ENCODE results near the gene AFG1L.

GRCh38 chr6:108524528-108525248 lies 229.8 kb downstream of the AFG1L start:
- TF ChIP-seq SMC3 (IDR thresholded peaks at IDR 0.05; ENCODE audit: low read depth, low read length) (no peak), TAF1 (IDR thresholded peaks at IDR 0.05; ENCODE audit: borderline replicate concordance, low read depth, low read length) (no peak), POLR2AphosphoS5 (IDR thresholded peaks at IDR 0.05; ENCODE audit: low read depth, low read length) (no peak), JUND (IDR thresholded peaks at IDR 0.05) (no peak), MAX (IDR thresholded peaks at IDR 0.05; ENCODE audit: low read depth) (no peak), EZH2phosphoT487 (IDR thresholded peaks at IDR 0.05; ENCODE audit: borderline replicate concordance, low read depth) (no peak), ELF1 (IDR thresholded peaks at IDR 0.05) (no peak), MXI1 (IDR thresholded peaks at IDR 0.05; ENCODE audit: low read depth, low read length) (no peak), GABPA (IDR thresholded peaks at IDR 0.05; ENCODE audit: low read depth) (no peak), USF2 (IDR thresholded peaks at IDR 0.05; ENCODE audit: borderline replicate concordance, low read depth, low read length) (no peak), RCOR1 (IDR thresholded peaks at IDR 0.05; ENCODE audit: low read length) (no peak)
- TF ChIP-seq, protein P1, sequence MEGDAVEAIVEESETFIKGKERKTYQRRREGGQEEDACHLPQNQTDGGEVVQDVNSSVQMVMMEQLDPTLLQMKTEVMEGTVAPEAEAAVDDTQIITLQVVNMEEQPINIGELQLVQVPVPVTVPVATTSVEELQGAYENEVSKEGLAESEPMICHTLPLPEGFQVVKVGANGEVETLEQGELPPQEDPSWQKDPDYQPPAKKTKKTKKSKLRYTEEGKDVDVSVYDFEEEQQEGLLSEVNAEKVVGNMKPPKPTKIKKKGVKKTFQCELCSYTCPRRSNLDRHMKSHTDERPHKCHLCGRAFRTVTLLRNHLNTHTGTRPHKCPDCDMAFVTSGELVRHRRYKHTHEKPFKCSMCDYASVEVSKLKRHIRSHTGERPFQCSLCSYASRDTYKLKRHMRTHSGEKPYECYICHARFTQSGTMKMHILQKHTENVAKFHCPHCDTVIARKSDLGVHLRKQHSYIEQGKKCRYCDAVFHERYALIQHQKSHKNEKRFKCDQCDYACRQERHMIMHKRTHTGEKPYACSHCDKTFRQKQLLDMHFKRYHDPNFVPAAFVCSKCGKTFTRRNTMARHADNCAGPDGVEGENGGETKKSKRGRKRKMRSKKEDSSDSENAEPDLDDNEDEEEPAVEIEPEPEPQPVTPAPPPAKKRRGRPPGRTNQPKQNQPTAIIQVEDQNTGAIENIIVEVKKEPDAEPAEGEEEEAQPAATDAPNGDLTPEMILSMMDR (IDR thresholded peaks at IDR 0.05) = no peak
- TF ChIP-seq, protein P2, sequence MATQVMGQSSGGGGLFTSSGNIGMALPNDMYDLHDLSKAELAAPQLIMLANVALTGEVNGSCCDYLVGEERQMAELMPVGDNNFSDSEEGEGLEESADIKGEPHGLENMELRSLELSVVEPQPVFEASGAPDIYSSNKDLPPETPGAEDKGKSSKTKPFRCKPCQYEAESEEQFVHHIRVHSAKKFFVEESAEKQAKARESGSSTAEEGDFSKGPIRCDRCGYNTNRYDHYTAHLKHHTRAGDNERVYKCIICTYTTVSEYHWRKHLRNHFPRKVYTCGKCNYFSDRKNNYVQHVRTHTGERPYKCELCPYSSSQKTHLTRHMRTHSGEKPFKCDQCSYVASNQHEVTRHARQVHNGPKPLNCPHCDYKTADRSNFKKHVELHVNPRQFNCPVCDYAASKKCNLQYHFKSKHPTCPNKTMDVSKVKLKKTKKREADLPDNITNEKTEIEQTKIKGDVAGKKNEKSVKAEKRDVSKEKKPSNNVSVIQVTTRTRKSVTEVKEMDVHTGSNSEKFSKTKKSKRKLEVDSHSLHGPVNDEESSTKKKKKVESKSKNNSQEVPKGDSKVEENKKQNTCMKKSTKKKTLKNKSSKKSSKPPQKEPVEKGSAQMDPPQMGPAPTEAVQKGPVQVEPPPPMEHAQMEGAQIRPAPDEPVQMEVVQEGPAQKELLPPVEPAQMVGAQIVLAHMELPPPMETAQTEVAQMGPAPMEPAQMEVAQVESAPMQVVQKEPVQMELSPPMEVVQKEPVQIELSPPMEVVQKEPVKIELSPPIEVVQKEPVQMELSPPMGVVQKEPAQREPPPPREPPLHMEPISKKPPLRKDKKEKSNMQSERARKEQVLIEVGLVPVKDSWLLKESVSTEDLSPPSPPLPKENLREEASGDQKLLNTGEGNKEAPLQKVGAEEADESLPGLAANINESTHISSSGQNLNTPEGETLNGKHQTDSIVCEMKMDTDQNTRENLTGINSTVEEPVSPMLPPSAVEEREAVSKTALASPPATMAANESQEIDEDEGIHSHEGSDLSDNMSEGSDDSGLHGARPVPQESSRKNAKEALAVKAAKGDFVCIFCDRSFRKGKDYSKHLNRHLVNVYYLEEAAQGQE (IDR thresholded peaks at IDR 0.05; ENCODE audit: low read depth, low read length) = no peak
- TF ChIP-seq, protein P3, sequence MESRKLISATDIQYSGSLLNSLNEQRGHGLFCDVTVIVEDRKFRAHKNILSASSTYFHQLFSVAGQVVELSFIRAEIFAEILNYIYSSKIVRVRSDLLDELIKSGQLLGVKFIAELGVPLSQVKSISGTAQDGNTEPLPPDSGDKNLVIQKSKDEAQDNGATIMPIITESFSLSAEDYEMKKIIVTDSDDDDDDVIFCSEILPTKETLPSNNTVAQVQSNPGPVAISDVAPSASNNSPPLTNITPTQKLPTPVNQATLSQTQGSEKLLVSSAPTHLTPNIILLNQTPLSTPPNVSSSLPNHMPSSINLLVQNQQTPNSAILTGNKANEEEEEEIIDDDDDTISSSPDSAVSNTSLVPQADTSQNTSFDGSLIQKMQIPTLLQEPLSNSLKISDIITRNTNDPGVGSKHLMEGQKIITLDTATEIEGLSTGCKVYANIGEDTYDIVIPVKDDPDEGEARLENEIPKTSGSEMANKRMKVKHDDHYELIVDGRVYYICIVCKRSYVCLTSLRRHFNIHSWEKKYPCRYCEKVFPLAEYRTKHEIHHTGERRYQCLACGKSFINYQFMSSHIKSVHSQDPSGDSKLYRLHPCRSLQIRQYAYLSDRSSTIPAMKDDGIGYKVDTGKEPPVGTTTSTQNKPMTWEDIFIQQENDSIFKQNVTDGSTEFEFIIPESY (IDR thresholded peaks at IDR 0.05; ENCODE audit: borderline replicate concordance, low read depth) = no peak

Data from SK-N-SH (cell line).